ENCODE data around the gene CYP24A1. TPM values are rescaled to one million over a fixed set of nuclear protein-coding genes. Genes with fewer than 3 reads are reported as not detected.

CYP24A1 gene
- total RNA-seq, 1 experiment from 2014 or later: 1.2 TPM

GRCh38 chr20:54215157-54215789 lies 41.5 kb upstream of the CYP24A1 start:
- intact Hi-C loops (cut with micrococcal nuclease): no loop called here
- POLR2A ChIA-PET (ENCODE audit: unreplicated experiment): no interaction called here
- H4K20me1 ChIP-seq (ENCODE audit: low read length): peaks cover 12% of the 10 kb centered on the region; the same call in 1 of the 2 replicates

GRCh38 chr20:54214566-54214965 lies 40.8 kb upstream of the CYP24A1 start:
- Histone ChIP-seq H4K20me1 (ENCODE audit: low read length) (peaks cover 19% of the 10 kb centered on the region; the same call in 1 of the 2 replicates), H3K27me3 (ENCODE audit: low read length) (no peaks in the 10 kb centered on the region)
- POLR2A ChIA-PET (ENCODE audit: unreplicated experiment): no interaction called here

More at GRCh38 chr20:54215157-54215789, 41.5 kb upstream of the CYP24A1 start:
- no peaks in the 10 kb centered on the region for H3K27me3 ChIP-seq (ENCODE audit: low read length)
- H3F3A ChIP-seq (ENCODE audit: low read length, unreplicated experiment): no peaks in the 10 kb centered on the region
- H3K4me3 ChIP-seq (ENCODE audit: low read length): no peak overlapping the region
- peaks cover 26% of the 10 kb centered on the region; the same call in 1 of the 2 replicates for H3K36me3 ChIP-seq (ENCODE audit: low read depth, low read length)
- no peak overlapping the region for H2AFZ ChIP-seq (ENCODE audit: low read length)
- ATAC-seq (no peak), DNase-seq (no peak)
- H3K4me2 ChIP-seq (ENCODE audit: low read length): no peak overlapping the region
- H3K9me3 ChIP-seq (ENCODE audit: low read length): no peaks in the 10 kb centered on the region
- H3K9me2 ChIP-seq (replicated peaks; ENCODE audit: low read length): no peaks in the 10 kb centered on the region
- no peaks in the 10 kb centered on the region for H3K4me1 ChIP-seq (ENCODE audit: insufficient read depth, low read length)
- CTCF ChIA-PET: no interaction called here
- BruUV-seq (replicated peaks): no TSS peak
- peaks cover 38% of the 10 kb centered on the region for H3K79me2 ChIP-seq (ENCODE audit: low read length)
- no peak for TF ChIP-seq EZH2phosphoT487 (IDR thresholded peaks at IDR 0.05; ENCODE audit: borderline replicate concordance, low read length)
- TF ChIP-seq CTCF (conservative IDR thresholded peaks at IDR 0.05; ENCODE audit: low read depth, low read length): no peak
- no peak for TF ChIP-seq EZH2 (IDR thresholded peaks at IDR 0.05; ENCODE audit: low read length, unreplicated experiment)
- H3K27ac ChIP-seq (ENCODE audit: low read length): no peak overlapping the region
- no peak overlapping the region for H3K9ac ChIP-seq (ENCODE audit: low read length)

More at GRCh38 chr20:54214566-54214965, 40.8 kb upstream of the CYP24A1 start:
- Histone ChIP-seq H3K9me2 (replicated peaks; ENCODE audit: low read length) (no peaks in the 10 kb centered on the region), H3F3A (ENCODE audit: low read length, unreplicated experiment) (no peaks in the 10 kb centered on the region), H3K27ac (ENCODE audit: low read length) (no peak overlapping the region), H2AFZ (ENCODE audit: low read length) (no peak overlapping the region), H3K4me2 (ENCODE audit: low read length) (no peak overlapping the region), H3K9ac (ENCODE audit: low read length) (no peak overlapping the region), H3K9me3 (ENCODE audit: low read length) (no peaks in the 10 kb centered on the region), H3K79me2 (ENCODE audit: low read length) (peaks cover 45% of the 10 kb centered on the region), H3K4me1 (ENCODE audit: insufficient read depth, low read length) (peaks cover 6% of the 10 kb centered on the region), H3K4me3 (ENCODE audit: low read length) (no peak overlapping the region), H3K36me3 (ENCODE audit: low read depth, low read length) (peaks cover 26% of the 10 kb centered on the region; the same call in 1 of the 2 replicates)
- intact Hi-C loops (cut with micrococcal nuclease): no loop called here
- CTCF ChIA-PET: interaction anchor here (0.5 kb wide), 1 partner anchor 804 kb away, joined by 7 read pairs; no protein-coding TSS in a partner anchor
- DNase-seq (no peak), ATAC-seq (no peak)
- BruUV-seq (replicated peaks): no TSS peak
- TF ChIP-seq EZH2 (IDR thresholded peaks at IDR 0.05; ENCODE audit: low read length, unreplicated experiment) (no peak), CTCF (conservative IDR thresholded peaks at IDR 0.05; ENCODE audit: low read depth, low read length) (no peak), EZH2phosphoT487 (IDR thresholded peaks at IDR 0.05; ENCODE audit: borderline replicate concordance, low read length) (no peak)

All from PC-3 (cell line).